Neuron (in vitro differentiated cells): ENCODE measurements around the gene ATP11A.

Experiments used
- H2AFZ ChIP-seq: one replicate; pipeline ENCODE4 v1.6.1; 2013; ENCODE audit warnings: low read depth, mild to moderate bottlenecking, inconsistent platforms, low read length, moderate library complexity
- H3K27me3 ChIP-seq: one replicate; pipeline ENCODE4 v1.6.1; 2013; ENCODE audit warnings: low read length; ENCODE audit not compliant: insufficient read depth
- H3K36me3 ChIP-seq: one replicate; pipeline ENCODE4 v1.6.1; 2013; ENCODE audit warnings: low read length; ENCODE audit not compliant: insufficient read depth
- H3K4me1 ChIP-seq: one replicate; pipeline ENCODE4 v1.6.1; 2013; ENCODE audit warnings: low read length; ENCODE audit not compliant: insufficient read depth
- H3K4me3 ChIP-seq: 2 replicates; pipeline ENCODE4 v1.5.1; 2013; ENCODE audit warnings: mild to moderate bottlenecking, low read length, moderate library complexity
- H3K9me3 ChIP-seq: one replicate; pipeline ENCODE4 v1.6.1; 2013; ENCODE audit warnings: low read length

Gene ATP11A

DNA sequence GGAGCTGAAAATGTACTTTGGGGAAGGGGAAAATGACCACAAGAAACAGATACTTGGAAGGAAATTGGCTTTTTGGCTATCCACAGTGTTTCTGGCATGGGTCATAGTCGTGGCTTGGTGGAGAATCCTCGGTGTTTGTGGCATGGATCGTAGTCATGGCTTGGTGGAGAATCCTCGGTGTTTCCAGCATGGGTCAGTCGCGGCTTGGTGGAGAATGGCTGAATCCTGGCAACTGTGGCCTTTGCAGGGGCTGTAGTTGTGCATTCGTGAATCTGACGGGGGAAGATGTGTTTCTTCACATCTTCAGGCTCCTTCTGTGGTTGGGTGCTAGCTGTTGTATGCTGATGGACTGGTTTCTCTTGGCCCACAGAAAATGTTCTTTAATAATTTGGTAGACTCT, 217.4 kb downstream of the ATP11A start:
- no peak overlapping the region for H2AFZ ChIP-seq
- peaks cover 9% of the 10 kb centered on the region for H3K9me3 ChIP-seq
- no peaks in the 10 kb centered on the region for H3K36me3 ChIP-seq
- H3K4me3 ChIP-seq, result no peak overlapping the region
- no peaks in the 10 kb centered on the region for H3K27me3 ChIP-seq
- H3K4me1 ChIP-seq, result no peaks in the 10 kb centered on the region

DNA sequence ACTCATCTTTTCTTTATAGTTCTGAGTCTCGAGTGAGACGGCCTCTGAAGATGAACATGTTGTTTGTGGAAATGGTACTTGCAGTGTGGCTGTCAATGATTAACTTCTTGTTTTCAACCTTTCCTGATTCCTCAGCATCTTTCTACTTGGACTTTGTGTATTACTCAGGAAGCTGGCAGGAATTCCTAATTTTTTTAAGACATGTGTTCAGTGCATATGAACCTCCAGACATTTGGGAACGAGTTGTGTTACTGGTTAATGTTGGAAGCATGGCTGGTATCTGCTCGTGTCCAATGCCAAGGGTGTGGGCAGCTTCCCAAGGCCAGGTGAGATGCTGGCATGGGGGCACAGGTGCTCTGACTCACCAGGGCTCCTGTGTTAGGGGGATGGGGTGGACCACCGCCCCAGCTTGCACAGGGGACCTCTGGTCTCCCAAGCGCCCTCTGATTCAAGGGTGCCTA, 218.1 kb downstream of the ATP11A start:
- Histone ChIP-seq H3K4me1 (no peaks in the 10 kb centered on the region), H2AFZ (no peak overlapping the region), H3K36me3 (no peaks in the 10 kb centered on the region), H3K4me3 (no peak overlapping the region), H3K9me3 (peaks cover 9% of the 10 kb centered on the region), H3K27me3 (no peaks in the 10 kb centered on the region)

DNA sequence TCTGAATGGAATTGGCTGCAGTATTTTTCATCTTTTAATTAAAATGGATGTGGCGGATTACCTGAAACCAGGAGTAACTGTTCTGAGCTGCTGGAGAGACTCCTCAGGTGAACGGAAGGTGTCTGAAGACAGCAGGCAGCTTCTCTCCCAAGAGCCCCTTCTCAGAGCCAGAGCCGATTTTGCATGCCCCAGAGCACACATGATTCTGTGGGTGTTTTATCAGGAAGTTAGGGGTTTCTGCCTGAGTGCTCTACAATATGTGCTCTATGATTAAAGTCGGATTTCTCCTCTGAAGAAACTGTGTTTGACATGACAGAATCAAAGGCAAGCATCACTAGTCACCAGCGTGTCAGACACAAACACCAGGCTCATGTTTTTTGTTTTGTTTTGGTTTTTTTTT, 218.5 kb downstream of the ATP11A start:
- H3K4me3 ChIP-seq, result no peak overlapping the region
- H3K4me1 ChIP-seq, result no peaks in the 10 kb centered on the region
- no peaks in the 10 kb centered on the region for H3K27me3 ChIP-seq
- no peaks in the 10 kb centered on the region for H3K36me3 ChIP-seq
- peaks cover 9% of the 10 kb centered on the region for H3K9me3 ChIP-seq
- no peak overlapping the region for H2AFZ ChIP-seq

DNA sequence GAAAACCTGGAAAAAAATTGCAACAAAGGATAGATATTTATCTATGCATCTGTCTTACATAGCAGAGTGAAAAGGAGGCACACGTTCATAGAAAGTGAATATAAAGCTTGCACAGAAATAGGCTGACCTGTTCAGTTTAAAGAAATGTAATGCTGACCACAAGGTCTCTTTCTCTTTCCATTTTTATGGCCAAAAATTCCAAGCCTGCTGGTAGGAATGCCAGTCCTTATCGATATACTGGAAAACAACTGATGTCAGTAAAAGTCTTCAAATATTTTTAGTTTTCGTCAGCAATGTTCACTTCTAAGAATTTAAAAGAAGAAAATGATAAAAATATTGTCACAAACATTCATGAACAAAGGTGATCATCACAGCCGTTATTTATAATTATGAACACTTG, 220.2 kb downstream of the ATP11A start:
- Histone ChIP-seq H3K4me1 (no peaks in the 10 kb centered on the region), H3K27me3 (no peaks in the 10 kb centered on the region), H3K9me3 (peaks cover 3% of the 10 kb centered on the region), H3K4me3 (no peak overlapping the region), H2AFZ (no peak overlapping the region), H3K36me3 (no peaks in the 10 kb centered on the region)

- H3K27me3 ChIP-seq, result no peaks in the 10 kb centered on the region
- no peaks in the 10 kb centered on the region for H3K9me3 ChIP-seq
Measured at GRCh38 chr13:112910616-112911280, 220.9 kb downstream of the ATP11A start.

GRCh38 chr13:112911285-112911701, 221.5 kb downstream of the ATP11A start:
- Histone ChIP-seq H3K4me1 (no peaks in the 10 kb centered on the region), H3K9me3 (peaks cover under 1% of the 10 kb centered on the region), H3K27me3 (no peaks in the 10 kb centered on the region), H3K36me3 (no peaks in the 10 kb centered on the region), H3K4me3 (no peak overlapping the region), H2AFZ (no peak overlapping the region)

More at GRCh38 chr13:112910616-112911280, 220.9 kb downstream of the ATP11A start:
- Histone ChIP-seq H3K4me1 (no peaks in the 10 kb centered on the region), H3K36me3 (no peaks in the 10 kb centered on the region), H2AFZ (no peak overlapping the region), H3K4me3 (no peak overlapping the region)

DNA sequence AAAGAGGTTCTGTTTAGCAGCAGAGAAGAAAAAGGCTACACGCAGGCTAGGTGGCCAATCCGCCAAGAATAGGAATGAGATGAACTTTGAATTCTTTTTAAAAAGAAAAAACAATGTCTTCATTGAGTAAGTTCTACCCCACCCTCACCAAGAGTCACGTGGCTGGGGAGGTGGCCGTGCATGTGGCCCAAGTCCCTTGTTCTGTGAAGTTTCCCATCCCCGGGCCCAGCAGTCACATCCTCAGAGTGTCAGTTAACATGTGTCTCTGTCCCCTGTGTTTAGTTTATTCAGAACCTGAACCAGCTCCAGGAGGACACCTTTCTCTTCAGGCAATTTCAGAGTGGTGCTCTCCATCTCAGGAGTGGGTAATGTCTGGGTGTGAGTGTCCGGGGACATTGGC, 222.0 kb downstream of the ATP11A start:
- Histone ChIP-seq H2AFZ (no peak overlapping the region), H3K4me1 (no peaks in the 10 kb centered on the region), H3K9me3 (peaks cover 3% of the 10 kb centered on the region), H3K36me3 (no peaks in the 10 kb centered on the region), H3K4me3 (no peak overlapping the region), H3K27me3 (no peaks in the 10 kb centered on the region)

DNA sequence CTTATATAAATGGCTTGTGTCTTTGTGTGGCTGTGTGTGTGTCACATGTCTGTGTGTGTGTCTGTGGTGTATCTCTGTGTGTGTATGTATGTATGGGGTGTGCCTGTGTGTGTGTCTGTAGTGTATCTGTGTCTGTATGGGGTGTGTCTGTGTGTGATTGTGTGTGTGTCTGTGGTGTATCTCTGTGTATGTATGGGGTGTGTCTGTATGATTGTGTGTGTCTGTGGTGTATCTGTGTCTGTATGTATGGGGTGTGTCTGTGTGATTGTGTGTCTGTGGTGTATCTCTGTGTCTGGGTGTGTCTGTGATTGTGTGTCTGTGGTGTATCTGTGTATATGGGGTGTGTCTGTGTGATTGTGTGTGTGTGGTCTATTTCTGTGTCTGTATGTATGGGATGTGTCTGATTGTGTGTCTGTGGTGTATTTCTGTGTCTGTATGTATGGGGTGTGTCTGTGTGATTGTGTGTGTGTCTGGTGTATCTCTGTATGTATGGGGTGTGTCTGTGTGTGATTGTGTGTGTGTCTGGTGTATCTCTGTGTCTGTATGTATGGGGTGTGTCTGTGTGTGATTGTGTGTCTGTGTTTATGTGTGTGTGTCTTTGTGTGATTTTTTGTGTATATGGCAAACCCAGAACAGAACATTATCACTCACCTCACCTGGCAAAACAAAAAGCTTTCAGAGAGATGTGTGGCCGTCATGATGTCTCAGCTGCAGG, 223.0 kb downstream of the ATP11A start:
- Histone ChIP-seq H3K36me3 (no peaks in the 10 kb centered on the region), H3K4me1 (no peaks in the 10 kb centered on the region), H3K4me3 (no peak overlapping the region), H3K9me3 (peaks cover 3% of the 10 kb centered on the region), H3K27me3 (no peaks in the 10 kb centered on the region), H2AFZ (no peak overlapping the region)

- Histone ChIP-seq H3K9me3 (peaks cover 3% of the 10 kb centered on the region), H3K27me3 (no peaks in the 10 kb centered on the region), H2AFZ (no peak overlapping the region), H3K4me3 (no peak overlapping the region), H3K4me1 (no peaks in the 10 kb centered on the region), H3K36me3 (no peaks in the 10 kb centered on the region)
Measured at GRCh38 chr13:112916296-112916695, 226.5 kb downstream of the ATP11A start.

GRCh38 chr13:112917056-112917664, 227.3 kb downstream of the ATP11A start:
- peaks cover 3% of the 10 kb centered on the region for H3K9me3 ChIP-seq
- no peak overlapping the region for H2AFZ ChIP-seq
- no peaks in the 10 kb centered on the region for H3K4me1 ChIP-seq
- no peak overlapping the region for H3K4me3 ChIP-seq
- H3K36me3 ChIP-seq, result no peaks in the 10 kb centered on the region
- no peaks in the 10 kb centered on the region for H3K27me3 ChIP-seq

GRCh38 chr13:112917737-112918136, 227.9 kb downstream of the ATP11A start:
- Histone ChIP-seq H3K36me3 (no peaks in the 10 kb centered on the region), H2AFZ (no peak overlapping the region), H3K27me3 (no peaks in the 10 kb centered on the region), H3K4me1 (no peaks in the 10 kb centered on the region), H3K4me3 (no peak overlapping the region), H3K9me3 (peaks cover 3% of the 10 kb centered on the region)

DNA sequence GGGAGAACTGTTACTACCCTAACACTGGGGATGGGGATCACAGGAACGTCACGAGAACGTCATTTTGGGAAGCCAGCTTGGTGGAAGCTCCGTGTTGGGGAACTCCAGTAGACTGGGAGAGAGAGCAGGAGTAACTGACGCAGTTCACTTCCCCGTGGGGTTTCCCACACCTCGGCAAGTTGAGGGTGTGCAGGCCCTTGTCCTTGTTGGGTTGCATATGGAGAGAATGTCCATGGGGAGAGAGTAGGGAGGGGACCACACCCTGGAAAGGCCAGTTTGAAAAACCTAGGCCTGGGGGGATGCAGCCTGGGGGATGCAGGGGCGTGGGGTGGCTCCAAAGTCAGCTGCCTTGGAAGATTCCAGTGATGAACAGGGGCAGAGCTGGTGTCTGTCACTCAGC, 228.4 kb downstream of the ATP11A start:
- H3K36me3 ChIP-seq, result no peaks in the 10 kb centered on the region
- H3K27me3 ChIP-seq, result no peaks in the 10 kb centered on the region
- H3K4me3 ChIP-seq, result no peak overlapping the region
- H2AFZ ChIP-seq, result no peak overlapping the region
- peaks cover 3% of the 10 kb centered on the region for H3K9me3 ChIP-seq
- H3K4me1 ChIP-seq, result no peaks in the 10 kb centered on the region

GRCh38 chr13:112918746-112919145, 228.9 kb downstream of the ATP11A start:
- Histone ChIP-seq H3K4me1 (no peaks in the 10 kb centered on the region), H3K9me3 (peaks cover 3% of the 10 kb centered on the region), H3K27me3 (no peaks in the 10 kb centered on the region), H2AFZ (no peak overlapping the region), H3K4me3 (no peak overlapping the region), H3K36me3 (no peaks in the 10 kb centered on the region)
